ENCODE measurements around the gene MYOD1. TPM values are rescaled to one million over a fixed set of nuclear protein-coding genes. Genes with fewer than 3 reads are reported as not detected.

Gene MYOD1
- total RNA-seq, 4 donors from 2014 or later, result not detected

DNA sequence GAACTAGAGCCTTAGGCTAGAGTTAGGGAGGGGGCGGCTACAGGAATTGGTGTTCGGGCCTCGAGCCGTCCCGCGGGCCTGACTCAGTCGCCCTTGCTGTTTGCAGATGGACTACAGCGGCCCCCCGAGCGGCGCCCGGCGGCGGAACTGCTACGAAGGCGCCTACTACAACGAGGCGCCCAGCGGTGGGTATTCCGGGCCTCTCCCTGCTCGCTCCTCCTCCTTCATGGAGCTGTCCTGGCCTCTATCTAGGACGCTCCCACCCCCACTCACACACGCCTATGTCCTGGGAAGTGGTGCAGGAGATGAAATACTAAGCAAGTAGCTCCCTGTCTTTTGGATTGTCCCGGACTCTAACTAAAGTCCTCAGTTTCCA lies 1.4 kb downstream of the MYOD1 start:
- ATAC-seq, result no peak
- H3K4me3 ChIP-seq, result no peak overlapping the region
- WGBS, 2 donors (ENCODE audit: low coverage in 1 of 2), result no CpG with 5 or more reads among the region's 24 CpGs

DNA sequence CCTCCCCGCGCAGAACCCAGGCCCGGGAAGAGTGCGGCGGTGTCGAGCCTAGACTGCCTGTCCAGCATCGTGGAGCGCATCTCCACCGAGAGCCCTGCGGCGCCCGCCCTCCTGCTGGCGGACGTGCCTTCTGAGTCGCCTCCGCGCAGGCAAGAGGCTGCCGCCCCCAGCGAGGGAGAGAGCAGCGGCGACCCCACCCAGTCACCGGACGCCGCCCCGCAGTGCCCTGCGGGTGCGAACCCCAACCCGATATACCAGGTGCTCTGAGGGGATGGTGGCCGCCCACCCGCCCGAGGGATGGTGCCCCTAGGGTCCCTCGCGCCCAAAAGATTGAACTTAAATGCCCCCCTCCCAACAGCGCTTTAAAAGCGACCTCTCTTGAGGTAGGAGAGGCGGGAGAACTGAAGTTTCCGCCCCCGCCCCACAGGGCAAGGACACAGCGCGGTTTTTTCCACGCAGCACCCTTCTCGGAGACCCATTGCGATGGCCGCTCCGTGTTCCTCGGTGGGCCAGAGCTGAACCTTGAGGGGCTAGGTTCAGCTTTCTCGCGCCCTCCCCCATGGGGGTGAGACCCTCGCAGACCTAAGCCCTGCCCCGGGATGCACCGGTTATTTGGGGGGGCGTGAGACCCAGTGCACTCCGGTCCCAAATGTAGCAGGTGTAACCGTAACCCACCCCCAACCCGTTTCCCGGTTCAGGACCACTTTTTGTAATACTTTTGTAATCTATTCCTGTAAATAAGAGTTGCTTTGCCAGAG lies 2.0 kb downstream of the MYOD1 start:
- no peak overlapping the region for H3K27ac ChIP-seq
- TF ChIP-seq POLR2AphosphoS5 (IDR thresholded peaks at IDR 0.05) (no peak), POLR2A (IDR thresholded peaks at IDR 0.05) (no peak), EP300 (IDR thresholded peaks at IDR 0.05) (no peak)
- TF ChIP-seq, protein P1, sequence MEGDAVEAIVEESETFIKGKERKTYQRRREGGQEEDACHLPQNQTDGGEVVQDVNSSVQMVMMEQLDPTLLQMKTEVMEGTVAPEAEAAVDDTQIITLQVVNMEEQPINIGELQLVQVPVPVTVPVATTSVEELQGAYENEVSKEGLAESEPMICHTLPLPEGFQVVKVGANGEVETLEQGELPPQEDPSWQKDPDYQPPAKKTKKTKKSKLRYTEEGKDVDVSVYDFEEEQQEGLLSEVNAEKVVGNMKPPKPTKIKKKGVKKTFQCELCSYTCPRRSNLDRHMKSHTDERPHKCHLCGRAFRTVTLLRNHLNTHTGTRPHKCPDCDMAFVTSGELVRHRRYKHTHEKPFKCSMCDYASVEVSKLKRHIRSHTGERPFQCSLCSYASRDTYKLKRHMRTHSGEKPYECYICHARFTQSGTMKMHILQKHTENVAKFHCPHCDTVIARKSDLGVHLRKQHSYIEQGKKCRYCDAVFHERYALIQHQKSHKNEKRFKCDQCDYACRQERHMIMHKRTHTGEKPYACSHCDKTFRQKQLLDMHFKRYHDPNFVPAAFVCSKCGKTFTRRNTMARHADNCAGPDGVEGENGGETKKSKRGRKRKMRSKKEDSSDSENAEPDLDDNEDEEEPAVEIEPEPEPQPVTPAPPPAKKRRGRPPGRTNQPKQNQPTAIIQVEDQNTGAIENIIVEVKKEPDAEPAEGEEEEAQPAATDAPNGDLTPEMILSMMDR (IDR thresholded peaks at IDR 0.05), result no peak
- no peak for ATAC-seq
- 6 to 17% methylated on average over 2 to 10 of the region's 56 CpGs for WGBS, 2 donors (ENCODE audit: low coverage in 1 of 2)
- no peaks in the 10 kb centered on the region for H3K9me3 ChIP-seq
- no peak overlapping the region for H3K4me3 ChIP-seq
- no peaks in the 10 kb centered on the region for H3K36me3 ChIP-seq
- peaks cover 90% of the 10 kb centered on the region for H3K27me3 ChIP-seq
- peaks cover 0 to 35% (median 9%) of the 10 kb centered on the region in 3 donors for H3K4me1 ChIP-seq

More for the DNA sequence above, 1.4 kb downstream of the MYOD1 start:
- TF ChIP-seq POLR2AphosphoS5 (IDR thresholded peaks at IDR 0.05) (no peak), POLR2A (IDR thresholded peaks at IDR 0.05) (no peak)
- TF ChIP-seq, protein P1 (IDR thresholded peaks at IDR 0.05), result no peak
- Histone ChIP-seq H3K36me3 (no peaks in the 10 kb centered on the region), H3K4me1 (peaks cover 0 to 35% (median 9%) of the 10 kb centered on the region in 3 donors), H3K27me3 (peaks cover 96% of the 10 kb centered on the region), H3K9me3 (no peaks in the 10 kb centered on the region), H3K27ac (no peak overlapping the region)

DNA sequence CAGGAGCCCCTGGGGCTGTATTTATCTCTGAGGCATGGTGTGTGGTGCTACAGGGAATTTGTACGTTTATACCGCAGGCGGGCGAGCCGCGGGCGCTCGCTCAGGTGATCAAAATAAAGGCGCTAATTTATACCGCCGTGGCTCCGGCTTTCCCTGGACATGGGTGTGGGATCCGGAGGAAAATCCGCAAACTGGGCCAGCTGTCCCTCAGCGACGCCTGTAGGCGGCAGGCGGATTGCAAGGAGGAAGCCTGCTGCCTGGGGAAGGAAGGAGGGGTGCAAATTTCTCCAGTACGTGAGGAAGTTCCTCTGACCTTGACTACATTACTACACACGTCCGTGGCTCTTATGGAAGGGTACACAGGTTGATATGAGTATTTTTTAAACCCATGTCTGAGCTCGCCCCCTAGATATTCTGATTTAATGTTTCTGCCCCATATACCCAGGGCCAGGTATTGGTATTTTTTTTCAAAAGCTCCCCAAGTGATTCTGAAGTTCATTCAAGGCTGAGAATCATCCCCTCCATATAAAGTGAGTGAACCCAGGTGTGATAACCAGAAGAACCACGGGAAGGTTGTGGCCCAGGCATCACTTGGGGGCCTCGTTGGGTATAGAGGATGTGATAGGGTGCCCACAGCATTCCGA lies 2.8 kb downstream of the MYOD1 start:
- WGBS, 2 donors (ENCODE audit: low coverage in 1 of 2), result 11 to 19% methylated on average over 9 to 22 of the region's 25 CpGs
- H3K9me3 ChIP-seq, result no peaks in the 10 kb centered on the region
- no peak for ATAC-seq
- TF ChIP-seq POLR2A (IDR thresholded peaks at IDR 0.05), result no peak
- TF ChIP-seq, protein P1 (IDR thresholded peaks at IDR 0.05), result no peak
- TF ChIP-seq EP300 (IDR thresholded peaks at IDR 0.05), result no peak
- no peak for TF ChIP-seq POLR2AphosphoS5 (IDR thresholded peaks at IDR 0.05)
- H3K4me1 ChIP-seq, result peaks cover 0 to 35% (median 9%) of the 10 kb centered on the region in 3 donors
- H3K27me3 ChIP-seq, result peaks cover 84% of the 10 kb centered on the region
- H3K27ac ChIP-seq, result no peak overlapping the region
- H3K36me3 ChIP-seq, result no peaks in the 10 kb centered on the region
- no peak overlapping the region for H3K4me3 ChIP-seq

GRCh38 chr11:17724020-17724908 lies 4.9 kb downstream of the MYOD1 start:
- Histone ChIP-seq H3K27me3 (peaks cover 68% of the 10 kb centered on the region), H3K36me3 (no peaks in the 10 kb centered on the region), H3K4me3 (no peak overlapping the region), H3K9me3 (no peaks in the 10 kb centered on the region), H3K4me1 (peaks cover 0 to 29% (median 9%) of the 10 kb centered on the region in 3 donors), H3K27ac (no peak overlapping the region)
- ATAC-seq, result no peak
- 63 to 80% methylated on average over 7 to 10 of the region's 10 CpGs for WGBS, 2 donors (ENCODE audit: low coverage in 1 of 2)
- TF ChIP-seq POLR2A (IDR thresholded peaks at IDR 0.05) (no peak), EP300 (IDR thresholded peaks at IDR 0.05) (no peak), POLR2AphosphoS5 (IDR thresholded peaks at IDR 0.05) (no peak)
- TF ChIP-seq, protein P1 (IDR thresholded peaks at IDR 0.05), result no peak

Data from gastroesophageal sphincter (tissue), 4 donors.